Ishikawa (cell line): ENCODE results near the gene DCAF5.
A peak's percentile ranks its signal among the peaks of the same experiment; 100 is the strongest.

ENCODE experiments used
- CREB1 ChIP-seq: IDR thresholded peaks from 2 replicates; pipeline ENCODE4 v1.6.1; 2012; ENCODE audit warnings: low read depth
- EP300 ChIP-seq: IDR thresholded peaks from 2 replicates; pipeline ENCODE4 v1.6.1; 2012; ENCODE audit warnings: borderline replicate concordance
- MAX ChIP-seq: IDR thresholded peaks from 2 replicates; pipeline ENCODE4 v1.6.1; 2012
- NFIC ChIP-seq: IDR thresholded peaks from 2 replicates; pipeline ENCODE4 v1.6.1; 2012
- REST ChIP-seq: IDR thresholded peaks from 2 replicates; pipeline ENCODE4 v1.6.1; 2012; ENCODE audit warnings: low read depth, mild to moderate bottlenecking
- TAF1 ChIP-seq: IDR thresholded peaks from 2 replicates; pipeline ENCODE4 v1.6.1; 2012; ENCODE audit warnings: low read depth, mild to moderate bottlenecking
- TEAD4 ChIP-seq: IDR thresholded peaks from 2 replicates; pipeline ENCODE4 v1.6.1; 2012
- YY1 ChIP-seq: IDR thresholded peaks from 2 replicates; pipeline ENCODE4 v1.6.1; 2012; ENCODE audit warnings: low read depth
- ZBTB7A ChIP-seq: IDR thresholded peaks from 2 replicates; pipeline ENCODE4 v1.6.1; 2012; ENCODE audit warnings: low read depth

- TF ChIP-seq YY1: no peak
- TF ChIP-seq TEAD4: no peak
- TF ChIP-seq NFIC: peak; percentile 73
- no peak for TF ChIP-seq MAX
- no peak for TF ChIP-seq REST
- TF ChIP-seq TAF1: no peak
- no peak for TF ChIP-seq ZBTB7A
- TF ChIP-seq CREB1: no peak
- no peak for TF ChIP-seq EP300
These were observed 104.5 kb downstream of the DCAF5 start for GRCh38 chr14:69048456-69048855.
